Left lung (tissue), 10 donors: ENCODE data around the gene PROK1. TPM values are rescaled to one million over a fixed set of nuclear protein-coding genes. Genes with fewer than 3 reads are reported as not detected.
A peak's percentile ranks its signal among the peaks of the same experiment; 100 is the strongest.

Experiments
- ATAC-seq: fragments of 200-7000 bp; cut with Tn5 transposase; one replicate; pipeline ENCODE4 v1.9.1; 2020; ENCODE audit warnings: moderate library complexity
- DNase-seq, 4 donors: peaks; one replicate each; pipeline ENCODE4 v3.0.0-alpha.2; 2013 to 2020
- H3K27ac ChIP-seq, 2 donors: fragments of 200-600 bp; sonication (generic) in 1 of 2; one replicate each; pipeline versions ENCODE4 v1.5.0 to v1.8.0; 2020 to 2021
- H3K27me3 ChIP-seq, 2 donors: fragments of 200-600 bp; sonication (generic) in 1 of 2; one replicate each; pipeline versions ENCODE4 v1.5.0 to v1.8.0; 2020 to 2021
- H3K36me3 ChIP-seq, 2 donors: fragments of 200-600 bp; sonication (generic) in 1 of 2; one replicate each; pipeline versions ENCODE4 v1.5.0 to v1.8.0; 2020 to 2021
- H3K4me1 ChIP-seq, 2 donors: fragments of 200-600 bp; one replicate each; pipeline ENCODE4 v1.8.0; 2021
- H3K4me3 ChIP-seq, 2 donors: fragments of 200-600 bp; sonication (generic) in 1 of 2; one replicate each; pipeline versions ENCODE4 v1.5.0 to v1.8.0; 2020 to 2021; ENCODE audit warnings: mild to moderate bottlenecking in 1 of 2
- H3K9me3 ChIP-seq, 2 donors: fragments of 200-600 bp; sonication (generic) in 1 of 2; one replicate each; pipeline versions ENCODE4 v1.5.0 to v1.8.0; 2020 to 2021
- CTCF ChIP-seq, 2 donors: fragments of 200-600 bp; sonication (generic) in 1 of 2; IDR thresholded peaks; one replicate each; pipeline versions ENCODE4 v1.5.0 to v1.8.0; 2021; ENCODE audit warnings: antibody characterized with exemption in 2 of 2
- intact Hi-C, 2 donors: fragments of 100-400 bp; cut with DNase I; formaldehyde crosslinking; loops; one replicate each; pipeline versions ENCODE4 v1.11.2 to v1.14.2; 2022
- polyA plus RNA-seq, 6 donors: library from polyadenylated mRNA; unstranded; fragments of 120-200 nt; gene quantifications; one replicate each; pipeline ENCODE4 v1.2.1, GENCODE V29; 2013; ENCODE audit not compliant: insufficient read length in 6 of 6
- total RNA-seq, 2 donors: library from RNA; stranded (reverse); fragmentation: NEBNext Ultra II Directional; extraction: Animal tissue kit (Norgen Biotek cat#: 25700); gene quantifications; one replicate each; pipeline ENCODE4 v1.2.1, GENCODE V29; 2021
- donor health status: DM: no; HTN: yes; CAD: no.
- donor health status: DM: no; HTN: no; CAD: no.

PROK1 gene
- total and polyA plus RNA-seq, 8 donors = 0.10 to 0.13 TPM; not detected in 6

GRCh38 chr1:110426854-110427253 is 24.1 kb upstream of the PROK1 start:
- intact Hi-C loops = no loop called here
- ATAC-seq = peak; percentile 31
- H3K36me3 ChIP-seq = no peaks in the 10 kb centered on the region

GRCh38 chr1:110428946-110429345 is 22.0 kb upstream of the PROK1 start:
- H3K4me3 ChIP-seq = no peak overlapping the region
- peaks cover 6 to 10% of the 10 kb centered on the region in 2 donors for H3K4me1 ChIP-seq
- no peak for TF ChIP-seq CTCF (IDR thresholded peaks at IDR 0.05)
- H3K27ac ChIP-seq = no peak overlapping the region
- H3K36me3 ChIP-seq = no peaks in the 10 kb centered on the region
- ATAC-seq (no peak), DNase-seq (no peak)
- intact Hi-C loops = no loop called here
- H3K27me3 ChIP-seq = no peaks in the 10 kb centered on the region
- no peaks in the 10 kb centered on the region for H3K9me3 ChIP-seq

More at GRCh38 chr1:110426854-110427253, 24.1 kb upstream of the PROK1 start:
- TF ChIP-seq CTCF (IDR thresholded peaks at IDR 0.05) = no peak
- H3K4me1 ChIP-seq = no peaks in the 10 kb centered on the region
- H3K27ac ChIP-seq = no peak overlapping the region
- no peaks in the 10 kb centered on the region for H3K27me3 ChIP-seq
- DNase-seq = no peak
- H3K4me3 ChIP-seq = no peak overlapping the region
- no peaks in the 10 kb centered on the region for H3K9me3 ChIP-seq

GRCh38 chr1:110430366-110430765 is 20.6 kb upstream of the PROK1 start:
- TF ChIP-seq CTCF (IDR thresholded peaks at IDR 0.05) = no peak
- Histone ChIP-seq H3K27me3 (no peaks in the 10 kb centered on the region), H3K4me3 (no peak overlapping the region), H3K9me3 (no peaks in the 10 kb centered on the region), H3K27ac (no peak overlapping the region), H3K36me3 (no peaks in the 10 kb centered on the region), H3K4me1 (peaks cover 10% of the 10 kb centered on the region in 2 donors)
- ATAC-seq = no peak
- intact Hi-C loops = no loop called here
- DNase-seq = no peak

- H3K36me3 ChIP-seq = no peaks in the 10 kb centered on the region
- intact Hi-C loops = no loop called here
- no peaks in the 10 kb centered on the region for H3K27me3 ChIP-seq
- H3K9me3 ChIP-seq = no peaks in the 10 kb centered on the region
- H3K27ac ChIP-seq = no peak overlapping the region
- no peak for ATAC-seq
- peaks cover 10% of the 10 kb centered on the region in 2 donors for H3K4me1 ChIP-seq
- DNase-seq = no peak
- H3K4me3 ChIP-seq = no peak overlapping the region
- TF ChIP-seq CTCF (IDR thresholded peaks at IDR 0.05) = no peak
Measured at GRCh38 chr1:110430901-110431300, 20.0 kb upstream of the PROK1 start.

GRCh38 chr1:110433213-110433612 is 17.7 kb upstream of the PROK1 start:
- peak overlapping the region in 1 of 2 donors; percentile 53 for H3K27ac ChIP-seq
- no peaks in the 10 kb centered on the region for H3K36me3 ChIP-seq
- H3K4me3 ChIP-seq = no peak overlapping the region
- peak; percentile 16 for ATAC-seq
- no peaks in the 10 kb centered on the region for H3K27me3 ChIP-seq
- intact Hi-C loops = no loop called here
- no peaks in the 10 kb centered on the region for H3K9me3 ChIP-seq
- H3K4me1 ChIP-seq = peaks cover 10% of the 10 kb centered on the region in 2 donors
- no peak for DNase-seq
- TF ChIP-seq CTCF (IDR thresholded peaks at IDR 0.05) = no peak
